ENCODE results near the gene FAM229B. TPM values are rescaled to one million over a fixed set of nuclear protein-coding genes. Genes with fewer than 3 reads are reported as not detected.

Gene FAM229B, protein sequence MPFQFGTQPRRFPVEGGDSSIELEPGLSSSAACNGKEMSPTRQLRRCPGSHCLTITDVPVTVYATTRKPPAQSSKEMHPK
- 14.1 and 32.2 TPM in 2 replicates for total RNA-seq (ENCODE audit: low replicate concordance)

DNA sequence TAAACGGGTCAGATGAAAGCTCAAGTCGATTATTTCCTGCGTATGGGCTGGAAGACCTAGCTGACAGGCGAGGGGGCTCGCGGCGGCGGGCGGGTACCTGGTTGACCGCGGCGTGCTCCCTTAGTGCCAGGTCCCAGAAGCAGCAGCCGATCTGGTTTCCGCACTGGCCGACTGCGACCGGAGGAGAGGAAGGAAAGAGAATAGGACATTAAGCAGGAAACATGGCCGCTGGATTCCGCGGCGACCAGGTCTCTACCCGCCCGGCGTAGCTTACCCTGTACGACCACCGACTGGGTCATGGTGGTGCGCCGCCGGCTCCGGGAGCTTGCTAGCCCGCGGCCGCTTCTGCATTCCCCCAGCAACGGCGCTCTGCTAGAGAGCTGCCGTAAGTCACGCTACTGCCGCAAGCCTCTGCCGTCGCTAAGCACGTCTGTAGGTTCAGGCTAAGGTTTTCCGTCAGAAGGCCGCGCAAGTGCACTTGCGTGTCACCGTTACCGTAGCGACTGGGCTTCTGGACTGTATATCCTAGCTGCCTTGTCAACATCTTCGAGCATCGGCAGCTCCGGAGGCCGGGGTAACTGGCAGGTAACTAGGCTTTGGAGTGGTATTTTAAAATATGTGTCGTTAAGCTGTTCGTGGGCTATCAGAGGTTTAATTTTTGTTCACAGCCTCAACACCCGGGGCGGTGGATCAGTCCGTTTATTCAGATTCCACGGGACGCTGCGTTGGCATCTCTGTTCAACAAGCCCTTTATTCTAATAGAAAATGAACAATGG, at the start of gene FAM229B, which contains the start of gene TUBE1:
TSS of gene FAM229B (plus strand) at position 456 of the 776 bp plus-strand sequence. CDS start 11,693 bp downstream, outside the sequence.
TSS of gene TUBE1 (minus strand) at position 347 of the 776 bp plus-strand sequence. CDS start at position 299, 48 bp downstream.
- peaks cover 9% of the 10 kb centered on the region for H3K79me2 ChIP-seq (ENCODE audit: low read depth)
- H4K20me1 ChIP-seq (ENCODE audit: low read depth), result no peaks in the 10 kb centered on the region
- DNase-seq (ENCODE audit: low spot score), result peak; percentile 98
- H3K27ac ChIP-seq, result no peak within 1 kb of the TSS
- H3K4me3 ChIP-seq, result peak within 1 kb of the TSS; percentile 82
- Mint-ChIP-seq H3K27ac (no peak within 1 kb of the TSS), H3K4me3 (no peak within 1 kb of the TSS), H3K27me3 (ENCODE audit: insufficient read depth, low read depth) (no peaks in the 10 kb centered on the region), H3K9me3 (no peaks in the 10 kb centered on the region), H3K36me3 (peaks cover 10% of the 10 kb centered on the region), H3K4me1 (peaks cover 11% of the 10 kb centered on the region)
- H3K27me3 ChIP-seq, result peaks cover 18% of the 10 kb centered on the region
- no peaks in the 10 kb centered on the region for H3K36me3 ChIP-seq
- H3K9me3 ChIP-seq (ENCODE audit: low read depth), result no peaks in the 10 kb centered on the region
- H3K4me2 ChIP-seq, result peak within 1 kb of the TSS; percentile 87
- peak within 1 kb of the TSS; percentile 96 for H2AFZ ChIP-seq (replicated peaks)
- TF ChIP-seq, protein P1, sequence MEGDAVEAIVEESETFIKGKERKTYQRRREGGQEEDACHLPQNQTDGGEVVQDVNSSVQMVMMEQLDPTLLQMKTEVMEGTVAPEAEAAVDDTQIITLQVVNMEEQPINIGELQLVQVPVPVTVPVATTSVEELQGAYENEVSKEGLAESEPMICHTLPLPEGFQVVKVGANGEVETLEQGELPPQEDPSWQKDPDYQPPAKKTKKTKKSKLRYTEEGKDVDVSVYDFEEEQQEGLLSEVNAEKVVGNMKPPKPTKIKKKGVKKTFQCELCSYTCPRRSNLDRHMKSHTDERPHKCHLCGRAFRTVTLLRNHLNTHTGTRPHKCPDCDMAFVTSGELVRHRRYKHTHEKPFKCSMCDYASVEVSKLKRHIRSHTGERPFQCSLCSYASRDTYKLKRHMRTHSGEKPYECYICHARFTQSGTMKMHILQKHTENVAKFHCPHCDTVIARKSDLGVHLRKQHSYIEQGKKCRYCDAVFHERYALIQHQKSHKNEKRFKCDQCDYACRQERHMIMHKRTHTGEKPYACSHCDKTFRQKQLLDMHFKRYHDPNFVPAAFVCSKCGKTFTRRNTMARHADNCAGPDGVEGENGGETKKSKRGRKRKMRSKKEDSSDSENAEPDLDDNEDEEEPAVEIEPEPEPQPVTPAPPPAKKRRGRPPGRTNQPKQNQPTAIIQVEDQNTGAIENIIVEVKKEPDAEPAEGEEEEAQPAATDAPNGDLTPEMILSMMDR (IDR thresholded peaks at IDR 0.05), result no peak
- TF ChIP-seq EZH2 (IDR thresholded peaks at IDR 0.05), result no peak
- no peak for TF ChIP-seq EZH2phosphoT487 (IDR thresholded peaks at IDR 0.05)
- peaks cover 13% of the 10 kb centered on the region for H3F3A ChIP-seq (ENCODE audit: low read depth)
- peak within 1 kb of the TSS; percentile 3 for H3K9ac ChIP-seq
- H3K4me1 ChIP-seq, result peaks cover 7% of the 10 kb centered on the region

DNA sequence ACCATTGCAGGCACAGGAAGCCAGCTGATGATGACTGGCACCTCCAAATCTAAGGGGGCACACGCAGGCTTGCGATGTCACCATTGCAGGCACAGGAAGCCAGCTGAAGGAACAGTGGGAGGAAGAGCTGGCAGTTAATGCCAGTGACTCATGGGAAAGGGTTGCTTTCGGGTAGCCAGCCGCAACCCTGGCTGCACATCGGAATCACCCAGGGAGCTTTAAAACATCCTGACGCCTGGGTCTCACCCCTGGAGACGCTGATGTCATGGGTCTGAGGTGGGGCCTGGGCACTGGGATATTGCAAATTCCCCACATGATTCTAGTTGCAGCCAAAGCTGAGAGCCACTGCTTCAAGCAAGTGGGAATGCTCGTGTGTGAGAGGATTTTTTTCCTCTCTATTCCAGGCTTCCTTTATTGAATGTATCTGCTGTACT, 49.6 kb upstream of the FAM229B start:
- Histone ChIP-seq H3K4me1 (no peaks in the 10 kb centered on the region), H3K4me2 (no peak overlapping the region), H3K27ac (no peak overlapping the region), H3K36me3 (no peaks in the 10 kb centered on the region), H3K4me3 (no peak overlapping the region), H3K9ac (no peak overlapping the region), H3K27me3 (peaks cover under 1% of the 10 kb centered on the region), H3F3A (ENCODE audit: low read depth) (no peaks in the 10 kb centered on the region), H2AFZ (replicated peaks) (no peak overlapping the region), H3K9me3 (ENCODE audit: low read depth) (no peaks in the 10 kb centered on the region), H4K20me1 (ENCODE audit: low read depth) (no peaks in the 10 kb centered on the region), H3K79me2 (ENCODE audit: low read depth) (no peaks in the 10 kb centered on the region)
- H3K4me3 Mint-ChIP-seq, result no peak overlapping the region
- peaks cover 19% of the 10 kb centered on the region for H3K4me1 Mint-ChIP-seq
- peaks cover 4% of the 10 kb centered on the region for H3K27me3 Mint-ChIP-seq (ENCODE audit: insufficient read depth, low read depth)
- H3K36me3 Mint-ChIP-seq, result no peaks in the 10 kb centered on the region
- no peak overlapping the region for H3K27ac Mint-ChIP-seq
- no peaks in the 10 kb centered on the region for H3K9me3 Mint-ChIP-seq
- TF ChIP-seq, protein P1 (IDR thresholded peaks at IDR 0.05), result no peak
- TF ChIP-seq EZH2 (IDR thresholded peaks at IDR 0.05) (no peak), EZH2phosphoT487 (IDR thresholded peaks at IDR 0.05) (no peak)
- DNase-seq (ENCODE audit: low spot score), result no peak

DNA sequence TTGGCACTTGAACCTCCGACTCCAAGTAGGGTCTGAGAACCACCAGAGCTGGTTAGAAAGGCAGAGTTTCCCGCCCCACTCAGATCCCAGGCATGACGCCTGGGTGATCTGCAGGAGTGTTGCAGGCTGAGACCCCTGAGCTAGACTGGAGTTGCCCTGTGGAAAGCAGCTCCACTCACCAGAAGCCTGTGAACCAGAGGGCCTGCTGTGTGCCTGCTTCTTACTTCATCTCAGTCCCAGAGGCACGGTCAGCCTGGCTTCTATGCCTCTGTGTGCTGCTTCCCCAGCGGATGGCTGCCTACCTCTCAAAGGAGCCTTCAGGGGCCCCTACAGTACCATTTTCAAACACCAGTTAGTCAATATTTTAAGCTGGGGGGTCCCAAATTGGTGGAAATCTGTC, 49.1 kb upstream of the FAM229B start:
- no peak overlapping the region for H2AFZ ChIP-seq (replicated peaks)
- Mint-ChIP-seq H3K36me3 (no peaks in the 10 kb centered on the region), H3K27me3 (ENCODE audit: insufficient read depth, low read depth) (peaks cover 4% of the 10 kb centered on the region), H3K9me3 (no peaks in the 10 kb centered on the region), H3K27ac (no peak overlapping the region), H3K4me3 (no peak overlapping the region), H3K4me1 (peaks cover 20% of the 10 kb centered on the region)
- no peaks in the 10 kb centered on the region for H4K20me1 ChIP-seq (ENCODE audit: low read depth)
- TF ChIP-seq EZH2phosphoT487 (IDR thresholded peaks at IDR 0.05), result no peak
- no peak for TF ChIP-seq EZH2 (IDR thresholded peaks at IDR 0.05)
- TF ChIP-seq, protein P1 (IDR thresholded peaks at IDR 0.05), result no peak
- H3K27me3 ChIP-seq, result no peaks in the 10 kb centered on the region
- H3K4me3 ChIP-seq, result no peak overlapping the region
- H3K4me1 ChIP-seq, result no peaks in the 10 kb centered on the region
- no peak overlapping the region for H3K9ac ChIP-seq
- no peaks in the 10 kb centered on the region for H3K79me2 ChIP-seq (ENCODE audit: low read depth)
- no peak overlapping the region for H3K27ac ChIP-seq
- DNase-seq (ENCODE audit: low spot score), result no peak
- no peak overlapping the region for H3K4me2 ChIP-seq
- no peaks in the 10 kb centered on the region for H3K9me3 ChIP-seq (ENCODE audit: low read depth)
- peaks cover 2% of the 10 kb centered on the region for H3F3A ChIP-seq (ENCODE audit: low read depth)
- H3K36me3 ChIP-seq, result no peaks in the 10 kb centered on the region

Measured in neural progenitor cell (in vitro differentiated cells).